Choroid plexus epithelial cell (primary cell): ENCODE data around the gene ASCC1.

Experiments used
- DNase-seq: peaks from one replicate; pipeline ENCODE4 v3.0.0-alpha.2; 2010; ENCODE audit warnings: low read depth
- H3K4me3 ChIP-seq: 2 replicates; pipeline ENCODE4 v1.5.1; 2011; ENCODE audit warnings: low read depth, mild to moderate bottlenecking, control low read depth, low read length, moderate library complexity
- TF ChIP-seq, protein P1 (sequence below): conservative IDR thresholded peaks from 2 replicates; pipeline ENCODE4 v1.5.1; 2011; ENCODE audit warnings: low read depth, mild to moderate bottlenecking, control low read depth, inconsistent platforms, low read length, moderate library complexity

ASCC1 gene

DNA sequence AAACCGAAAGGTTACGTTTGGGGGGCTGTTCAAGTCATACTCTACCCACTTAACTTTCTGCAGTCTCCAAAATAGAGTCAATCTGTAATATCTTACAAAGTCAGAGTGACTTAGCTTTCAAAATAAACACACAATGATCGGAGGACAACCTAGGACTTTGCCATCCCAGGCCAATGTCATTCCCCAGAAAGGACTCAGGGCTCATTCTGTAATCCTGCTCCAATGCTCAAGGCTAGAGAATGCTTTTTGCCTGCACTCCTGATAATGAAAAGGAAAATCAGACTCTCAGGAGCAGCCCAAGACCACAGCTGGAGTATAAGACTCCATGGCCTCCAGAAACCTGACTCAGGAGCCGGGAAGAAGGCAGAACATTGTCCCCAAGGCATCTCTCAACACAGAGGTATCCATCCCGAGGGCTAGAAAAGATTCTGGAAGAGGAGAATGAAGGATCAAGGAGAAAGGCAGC is 28.5 kb upstream of the ASCC1 start:
- TF ChIP-seq, protein P1, sequence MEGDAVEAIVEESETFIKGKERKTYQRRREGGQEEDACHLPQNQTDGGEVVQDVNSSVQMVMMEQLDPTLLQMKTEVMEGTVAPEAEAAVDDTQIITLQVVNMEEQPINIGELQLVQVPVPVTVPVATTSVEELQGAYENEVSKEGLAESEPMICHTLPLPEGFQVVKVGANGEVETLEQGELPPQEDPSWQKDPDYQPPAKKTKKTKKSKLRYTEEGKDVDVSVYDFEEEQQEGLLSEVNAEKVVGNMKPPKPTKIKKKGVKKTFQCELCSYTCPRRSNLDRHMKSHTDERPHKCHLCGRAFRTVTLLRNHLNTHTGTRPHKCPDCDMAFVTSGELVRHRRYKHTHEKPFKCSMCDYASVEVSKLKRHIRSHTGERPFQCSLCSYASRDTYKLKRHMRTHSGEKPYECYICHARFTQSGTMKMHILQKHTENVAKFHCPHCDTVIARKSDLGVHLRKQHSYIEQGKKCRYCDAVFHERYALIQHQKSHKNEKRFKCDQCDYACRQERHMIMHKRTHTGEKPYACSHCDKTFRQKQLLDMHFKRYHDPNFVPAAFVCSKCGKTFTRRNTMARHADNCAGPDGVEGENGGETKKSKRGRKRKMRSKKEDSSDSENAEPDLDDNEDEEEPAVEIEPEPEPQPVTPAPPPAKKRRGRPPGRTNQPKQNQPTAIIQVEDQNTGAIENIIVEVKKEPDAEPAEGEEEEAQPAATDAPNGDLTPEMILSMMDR: no peak
- no peak for DNase-seq
- H3K4me3 ChIP-seq: no peak overlapping the region

DNA sequence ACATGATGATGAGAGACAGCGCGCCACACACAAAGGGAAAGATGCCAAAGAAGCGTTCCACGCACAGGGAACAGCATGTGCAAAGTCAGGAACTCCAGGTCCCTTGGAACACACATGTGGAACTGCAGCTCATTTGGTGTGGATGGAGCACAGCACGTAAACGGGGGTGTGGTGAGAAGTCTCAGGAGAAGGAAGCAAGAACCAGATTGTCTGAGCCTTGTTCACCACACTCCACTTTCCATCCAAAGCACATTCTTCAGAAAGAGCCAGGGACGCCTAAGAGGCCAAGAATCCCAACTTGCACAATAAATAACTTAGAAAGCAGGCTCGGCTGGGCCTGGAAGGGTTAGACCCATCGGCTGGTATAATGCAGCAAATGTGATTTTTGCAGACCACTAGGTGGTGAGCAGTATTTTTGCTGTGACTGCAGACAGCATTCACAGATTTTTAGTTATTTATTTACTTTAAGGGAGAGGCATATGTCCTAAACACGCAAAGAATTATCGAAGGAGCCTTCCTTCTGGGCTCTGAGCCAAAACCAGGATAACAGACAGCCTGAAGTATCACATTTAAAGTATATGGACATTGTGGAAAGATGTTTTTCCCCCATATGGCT is 27.9 kb upstream of the ASCC1 start:
- peak; percentile 98 for DNase-seq
- TF ChIP-seq, protein P1: peak; percentile 65
- H3K4me3 ChIP-seq: no peak overlapping the region

DNA sequence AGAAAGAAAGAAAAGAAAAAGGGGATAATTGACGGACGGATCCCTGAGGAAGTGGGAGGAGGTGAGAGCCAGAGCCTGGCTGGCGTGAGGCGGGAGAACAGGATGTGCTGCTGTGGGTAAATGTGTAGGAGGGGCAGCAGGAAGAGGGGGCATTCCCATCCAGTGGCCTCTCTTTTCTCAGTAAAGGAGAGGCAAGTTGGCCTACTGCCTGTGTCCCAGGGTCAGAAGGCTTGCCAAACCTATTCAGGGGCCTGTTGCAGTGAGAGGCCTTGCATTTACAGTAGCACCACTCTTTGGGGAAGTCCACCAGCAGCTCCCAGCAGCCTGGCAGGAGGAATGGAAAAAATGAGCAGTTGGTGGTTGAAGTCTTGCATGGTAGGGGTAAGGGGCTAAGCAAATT is 26.6 kb upstream of the ASCC1 start:
- H3K4me3 ChIP-seq: no peak overlapping the region
- peak; percentile 69 for DNase-seq
- TF ChIP-seq, protein P1: no peak

DNA sequence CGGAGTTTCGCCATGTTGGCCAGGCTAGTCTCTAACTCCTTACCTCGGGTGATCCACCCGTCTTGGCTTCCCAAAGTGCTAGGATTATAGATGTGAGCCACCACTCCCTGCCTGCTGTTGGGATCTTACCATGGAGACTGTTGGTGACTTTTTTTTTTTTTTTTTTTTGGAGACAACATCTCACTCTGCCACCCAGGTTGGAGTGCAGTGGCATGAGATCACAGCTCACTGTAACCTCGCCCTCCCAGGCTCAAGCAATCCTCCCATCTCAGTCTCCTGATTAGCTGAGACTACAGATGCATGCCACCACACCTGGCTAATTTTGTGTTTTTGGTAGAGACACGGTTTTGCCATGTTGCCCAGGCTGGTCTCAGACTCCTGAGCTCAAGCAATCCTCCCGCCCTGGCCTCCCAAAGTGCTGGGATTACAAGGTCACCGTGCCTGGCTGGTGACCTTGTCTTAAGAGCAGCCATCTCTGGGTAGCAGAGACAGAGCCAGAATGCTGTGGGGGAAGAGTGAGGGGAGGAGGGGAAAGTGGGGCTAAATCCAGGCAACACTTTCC is 25.7 kb upstream of the ASCC1 start:
- TF ChIP-seq, protein P1: no peak
- no peak for DNase-seq
- no peak overlapping the region for H3K4me3 ChIP-seq

DNA sequence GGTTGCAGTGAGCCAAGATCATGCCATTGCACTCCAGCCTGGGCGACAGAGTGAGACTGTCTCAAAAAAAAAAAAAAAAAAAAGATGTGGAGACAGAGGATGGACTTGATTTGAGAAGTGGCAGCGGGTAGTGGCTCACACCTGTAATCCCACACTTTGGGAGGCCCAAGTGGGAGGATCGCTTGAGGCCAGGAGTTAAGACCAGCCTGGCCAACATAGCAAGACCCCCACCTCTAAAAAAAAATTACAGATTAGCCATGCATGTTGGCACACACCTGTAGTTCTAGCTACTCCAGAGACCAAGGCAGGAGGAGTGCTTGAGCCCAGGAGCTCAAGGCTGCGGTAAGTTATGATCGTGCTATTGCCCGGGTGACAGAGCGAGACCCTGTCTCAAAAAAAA is 24.3 kb upstream of the ASCC1 start:
- H3K4me3 ChIP-seq: no peak overlapping the region
- TF ChIP-seq, protein P1: no peak
- no peak for DNase-seq

DNA sequence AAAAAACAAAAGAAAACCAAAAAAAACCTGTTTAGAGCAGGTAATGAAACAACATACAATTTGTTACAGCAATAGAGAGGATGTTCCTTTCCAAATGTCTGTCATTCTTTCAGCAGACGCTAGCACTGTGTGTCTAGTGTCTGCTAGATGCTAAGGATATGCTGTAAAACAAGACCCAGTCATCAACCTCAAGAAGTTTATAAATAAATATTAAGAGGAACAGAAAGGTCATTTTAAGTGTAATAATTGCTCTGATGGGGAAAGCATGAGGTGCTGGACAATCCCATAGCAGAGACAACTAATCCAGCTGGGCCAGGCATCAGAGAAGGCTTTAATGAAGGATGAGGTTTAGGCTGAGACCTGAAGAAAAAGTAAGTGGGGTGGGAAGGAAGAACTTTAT is 23.3 kb upstream of the ASCC1 start:
- H3K4me3 ChIP-seq: no peak overlapping the region
- DNase-seq: no peak
- TF ChIP-seq, protein P1: no peak
